CD14-positive monocyte (primary cell): Measurements from ENCODE around the gene TLR4. TPM values are rescaled to one million over a fixed set of nuclear protein-coding genes. Genes with fewer than 3 reads are reported as not detected.

ENCODE experiments used
- DNase-seq, 3 donors: peaks; one replicate each; pipeline ENCODE4 v3.0.0-alpha.2; 2011 to 2022
- H2AFZ ChIP-seq: 2 replicates; pipeline ENCODE4 v1.6.0; 2012; ENCODE audit warnings: mild to moderate bottlenecking, low read depth, low read length, inconsistent platforms; ENCODE audit not compliant: insufficient read depth, poor library complexity, severe bottlenecking
- H3K27ac ChIP-seq, 2 donors: 1 replicate in 1 of 2; 2 replicates in 1 of 2; pipeline ENCODE4 v1.5.1; 2012 to 2013; ENCODE audit warnings: low read length in 2 of 2, control low read depth in 1 of 2, inconsistent platforms in 1 of 2, low read depth in 1 of 2, mild to moderate bottlenecking in 1 of 2
- H3K27me3 ChIP-seq, 2 donors: one replicate each; pipeline versions ENCODE4 v1.6.0 to v1.6.1; 2011 to 2013; ENCODE audit warnings: low read length in 2 of 2; ENCODE audit not compliant: control insufficient read depth in 2 of 2, insufficient read depth in 2 of 2
- H3K36me3 ChIP-seq, 2 donors: replicated peaks in 1 of 2; 1 replicate in 1 of 2; 2 replicates in 1 of 2; pipeline versions ENCODE4 v1.5.1 to v1.6.1; 2012 to 2013; ENCODE audit warnings: low read length in 2 of 2, control low read depth in 1 of 2, inconsistent platforms in 1 of 2, mild to moderate bottlenecking in 1 of 2; ENCODE audit not compliant: insufficient read depth in 2 of 2, control insufficient read depth in 1 of 2
- H3K4me1 ChIP-seq, 2 donors: 1 replicate in 1 of 2; 2 replicates in 1 of 2; pipeline versions ENCODE4 v1.5.1 to v1.6.1; 2012 to 2013; ENCODE audit warnings: low read length in 2 of 2, control low read depth in 1 of 2, inconsistent platforms in 1 of 2, mild to moderate bottlenecking in 1 of 2, moderate library complexity in 1 of 2; ENCODE audit not compliant: insufficient read depth in 2 of 2, control insufficient read depth in 1 of 2
- H3K4me2 ChIP-seq: replicated peaks from 2 replicates; pipeline ENCODE3; 2012; ENCODE audit warnings: low read length, moderate library complexity, mild to moderate bottlenecking; ENCODE audit not compliant: poor library complexity, severe bottlenecking; ENCODE audit errors: extremely low read depth
- H3K4me3 ChIP-seq, 3 experiments: fragments of 200-600 bp in 1 of 3; sonication (generic) in 1 of 3; replicated peaks in 1 of 3; 1 replicate in 2 of 3; 2 replicates in 1 of 3; pipeline ENCODE4 v1.5.1; 2011 to 2013; ENCODE audit warnings: low read length in 3 of 3, mild to moderate bottlenecking in 3 of 3, control low read depth in 2 of 3, low read depth in 2 of 3, inconsistent platforms in 1 of 3, moderate library complexity in 1 of 3
- H3K79me2 ChIP-seq: 2 replicates; pipeline ENCODE4 v1.6.0; 2012; ENCODE audit warnings: mild to moderate bottlenecking, control low read depth, inconsistent platforms, low read length, moderate library complexity; ENCODE audit not compliant: insufficient read depth
- H3K9ac ChIP-seq: 2 replicates; pipeline ENCODE4 v1.6.0; 2017; ENCODE audit warnings: low read length, mild to moderate bottlenecking; ENCODE audit not compliant: insufficient read depth, poor library complexity, severe bottlenecking
- H3K9me3 ChIP-seq, 2 donors: replicated peaks in 1 of 2; 1 replicate in 1 of 2; 2 replicates in 1 of 2; pipeline versions ENCODE4 v1.5.1 to v1.6.1; 2012 to 2013; ENCODE audit warnings: low read length in 2 of 2, control low read depth in 1 of 2; ENCODE audit not compliant: control insufficient read depth in 1 of 2, insufficient read depth in 1 of 2
- H4K20me1 ChIP-seq: 2 replicates; pipeline ENCODE4 v1.6.0; 2012; ENCODE audit warnings: mild to moderate bottlenecking, low read length, control low read depth, moderate library complexity; ENCODE audit not compliant: insufficient read depth
- H3K27ac Mint-ChIP-seq, 7 donors: one replicate each; pipeline ENCODE4 v1.8.0; 2020; ENCODE audit warnings: mild to moderate bottlenecking in 7 of 7, mixed read lengths in 7 of 7, moderate library complexity in 6 of 7, inconsistent platforms in 2 of 7
- H3K27me3 Mint-ChIP-seq, 3 donors: one replicate each; pipeline ENCODE4 v1.8.0; 2021 to 2022; ENCODE audit warnings: low read depth in 3 of 3, mild to moderate bottlenecking in 3 of 3, mixed read lengths in 3 of 3, moderate library complexity in 3 of 3, inconsistent platforms in 1 of 3
- H3K36me3 Mint-ChIP-seq, 2 donors: one replicate each; pipeline ENCODE4 v1.8.0; 2020; ENCODE audit warnings: mixed read lengths in 2 of 2, inconsistent platforms in 1 of 2, mild to moderate bottlenecking in 1 of 2
- H3K4me1 Mint-ChIP-seq: one replicate; pipeline ENCODE4 v1.8.0; 2020; ENCODE audit warnings: mild to moderate bottlenecking, mixed read lengths
- H3K4me3 Mint-ChIP-seq, 2 donors: one replicate each; pipeline ENCODE4 v1.8.0; 2020; ENCODE audit warnings: mild to moderate bottlenecking in 2 of 2, mixed read lengths in 2 of 2, moderate library complexity in 1 of 2
- H3K9me3 Mint-ChIP-seq, 7 donors: one replicate each; pipeline ENCODE4 v1.8.0; 2020 to 2022; ENCODE audit warnings: mixed read lengths in 7 of 7, mild to moderate bottlenecking in 6 of 7, moderate library complexity in 6 of 7, inconsistent platforms in 2 of 7
- WGBS: methylation state at CpG from one replicate; pipeline ENCODE4 v1.1.5; 2013; ENCODE audit warnings: missing lambda C conversion rate; ENCODE audit not compliant: insufficient coverage; 5-methylcytosine and 5-hydroxymethylcytosine counted together
- intact Hi-C, 2 donors: fragments of 100-400 bp; cut with micrococcal nuclease; formaldehyde crosslinking; loops; one replicate each; pipeline versions ENCODE4 v1.15.0 to v1.15.1; 2023
- polyA plus RNA-seq, 3 donors: library from polyadenylated mRNA; depleted of rRNA in 1 of 3; unstranded in 2 of 3; stranded (reverse) in 1 of 3; fragments of 300-500 nt in 2 of 3; fragments of >200 nt in 1 of 3; fragmentation: Illumina TruSeq in 2 of 3; gene quantifications; 1 replicate in 2 of 3; 2 replicates in 1 of 3; pipeline ENCODE4 v1.2.3, GENCODE V29; 2012 to 2021
- TF ChIP-seq, protein P1 (sequence below): fragments of 200-600 bp; IDR thresholded peaks from one replicate; pipeline ENCODE4 v1.8.0; 2022; ENCODE audit warnings: antibody characterized with exemption, mild to moderate bottlenecking

TLR4 gene
- polyA plus RNA-seq, 3 donors, result 34.0 to 214 (median 174) TPM

DNA sequence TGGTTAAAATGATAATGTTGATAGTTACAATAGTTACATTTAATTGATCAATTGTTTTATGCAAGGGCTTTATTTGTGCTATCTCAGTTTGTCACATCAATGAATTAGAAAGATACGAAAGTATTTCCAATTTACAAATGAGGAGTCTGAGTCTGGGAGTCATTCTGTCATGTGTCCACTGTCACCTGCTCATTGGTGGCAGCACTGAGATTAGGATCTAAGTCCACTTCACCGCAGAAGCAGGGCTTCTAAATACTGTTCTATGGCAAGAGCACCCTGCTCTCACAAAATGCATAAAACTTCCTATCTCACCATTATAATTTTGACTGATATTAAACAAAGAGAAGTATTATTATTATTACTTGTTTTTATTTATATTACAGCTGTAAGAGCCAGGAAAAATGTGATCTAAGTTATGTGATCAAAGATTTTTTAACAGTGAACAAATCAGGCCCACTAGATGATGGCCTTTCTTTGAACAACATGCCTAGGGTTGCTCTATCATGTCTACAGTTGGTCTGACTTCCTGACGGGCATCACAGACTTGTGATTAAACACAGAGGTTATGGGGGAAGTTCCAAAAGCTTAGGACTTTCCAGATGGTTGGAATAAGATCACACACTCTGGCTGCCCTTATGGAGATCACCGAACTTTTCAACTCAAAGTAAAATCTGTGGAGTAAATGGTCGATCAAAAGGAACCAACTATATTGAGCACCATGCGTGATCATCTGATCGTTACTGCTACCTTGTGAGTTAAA lies 15.1 kb downstream of the TLR4 start:
- Histone ChIP-seq H3K9ac (no peak overlapping the region), H3K27me3 (no peaks in the 10 kb centered on the region), H4K20me1 (peaks cover 30% of the 10 kb centered on the region), H3K4me2 (peak overlapping the region; percentile 68), H3K36me3 (peaks cover 15 to 26% of the 10 kb centered on the region in 2 donors), H3K9me3 (no peaks in the 10 kb centered on the region), H3K4me3 (peak overlapping the region in 1 of 3 experiments; percentile 59), H3K27ac (peak overlapping the region in 1 of 2 donors; percentile 83), H2AFZ (no peak overlapping the region), H3K4me1 (peaks cover 93 to 100% of the 10 kb centered on the region in 2 donors), H3K79me2 (peaks cover 74% of the 10 kb centered on the region)
- Mint-ChIP-seq H3K27ac (peak overlapping the region; percentile 80 to 87 (median 85)), H3K4me1 (peaks cover 91% of the 10 kb centered on the region), H3K4me3 (peak overlapping the region in 1 of 2 donors; percentile 30), H3K36me3 (peaks cover 23 to 35% of the 10 kb centered on the region in 2 donors), H3K27me3 (peaks cover 0 to 2% (median 0%) of the 10 kb centered on the region in 3 donors), H3K9me3 (no peaks in the 10 kb centered on the region)
- DNase-seq, result peak in 1 of 3 donors; percentile 76
- intact Hi-C loops, result loop anchor here in 1 of 2 donors (2.0 kb wide), 1 partner anchor 15 kb away; the partner anchor contains the start of gene TLR4
- TF ChIP-seq, protein P1, sequence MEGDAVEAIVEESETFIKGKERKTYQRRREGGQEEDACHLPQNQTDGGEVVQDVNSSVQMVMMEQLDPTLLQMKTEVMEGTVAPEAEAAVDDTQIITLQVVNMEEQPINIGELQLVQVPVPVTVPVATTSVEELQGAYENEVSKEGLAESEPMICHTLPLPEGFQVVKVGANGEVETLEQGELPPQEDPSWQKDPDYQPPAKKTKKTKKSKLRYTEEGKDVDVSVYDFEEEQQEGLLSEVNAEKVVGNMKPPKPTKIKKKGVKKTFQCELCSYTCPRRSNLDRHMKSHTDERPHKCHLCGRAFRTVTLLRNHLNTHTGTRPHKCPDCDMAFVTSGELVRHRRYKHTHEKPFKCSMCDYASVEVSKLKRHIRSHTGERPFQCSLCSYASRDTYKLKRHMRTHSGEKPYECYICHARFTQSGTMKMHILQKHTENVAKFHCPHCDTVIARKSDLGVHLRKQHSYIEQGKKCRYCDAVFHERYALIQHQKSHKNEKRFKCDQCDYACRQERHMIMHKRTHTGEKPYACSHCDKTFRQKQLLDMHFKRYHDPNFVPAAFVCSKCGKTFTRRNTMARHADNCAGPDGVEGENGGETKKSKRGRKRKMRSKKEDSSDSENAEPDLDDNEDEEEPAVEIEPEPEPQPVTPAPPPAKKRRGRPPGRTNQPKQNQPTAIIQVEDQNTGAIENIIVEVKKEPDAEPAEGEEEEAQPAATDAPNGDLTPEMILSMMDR, result no peak
- WGBS, result 72% methylated on average over 4 of the region's 7 CpGs

DNA sequence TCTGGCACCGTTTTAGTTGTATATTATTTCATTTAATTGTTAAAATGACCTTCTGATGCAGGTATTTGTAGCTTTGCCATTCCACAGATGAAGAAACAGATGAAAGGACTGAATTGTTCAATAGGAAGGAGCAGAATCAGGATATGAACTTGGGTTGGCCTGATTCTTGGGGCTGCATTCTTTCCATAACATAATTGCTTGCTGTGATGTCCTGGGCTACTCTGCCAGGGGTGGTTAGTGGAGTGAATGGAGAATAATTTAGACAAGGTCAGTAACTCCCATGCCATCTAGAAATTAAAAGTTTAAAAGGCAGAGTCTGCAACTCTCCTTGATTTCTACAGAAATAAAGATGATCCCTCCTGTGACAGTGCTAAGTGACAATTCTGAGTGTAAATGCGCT lies 15.9 kb downstream of the TLR4 start:
- peaks cover 0 to 2% (median 0%) of the 10 kb centered on the region in 3 donors for H3K27me3 Mint-ChIP-seq
- WGBS, result no CpG with 5 or more reads among the region's 2 CpGs
- Histone ChIP-seq H3K27me3 (no peaks in the 10 kb centered on the region), H3K79me2 (peaks cover 67% of the 10 kb centered on the region), H3K36me3 (peaks cover 8 to 19% of the 10 kb centered on the region in 2 donors), H3K4me2 (no peak overlapping the region), H4K20me1 (peaks cover 23% of the 10 kb centered on the region), H3K9ac (no peak overlapping the region), H3K27ac (peak overlapping the region in 1 of 2 donors; percentile 38), H2AFZ (no peak overlapping the region), H3K4me1 (peaks cover 93 to 100% of the 10 kb centered on the region in 2 donors), H3K4me3 (no peak overlapping the region), H3K9me3 (no peaks in the 10 kb centered on the region)
- H3K36me3 Mint-ChIP-seq, result peaks cover 15 to 27% of the 10 kb centered on the region in 2 donors
- TF ChIP-seq, protein P1, result no peak
- H3K27ac Mint-ChIP-seq, result peak overlapping the region in 2 of 7 donors; percentile 30 to 60
- peaks cover 91% of the 10 kb centered on the region for H3K4me1 Mint-ChIP-seq
- H3K4me3 Mint-ChIP-seq, result no peak overlapping the region
- H3K9me3 Mint-ChIP-seq, result no peaks in the 10 kb centered on the region
- DNase-seq, result no peak
- intact Hi-C loops, result loop anchor here in 1 of 2 donors (10.0 kb wide), 1 partner anchor 105 kb away; no protein-coding TSS in a partner anchor
